ENCODE measurements around the gene SPART.
"Not testable (repeated sequence)": the region's sequence is repeated elsewhere in the genome, so short reads cannot be mapped to it uniquely, and the experiment has no call there.

Gene SPART

GRCh38 chr13:36354842-36355623, 8.8 kb upstream of the SPART start:
- no peak for DNase-seq

GRCh38 chr13:36353001-36353400, 6.8 kb upstream of the SPART start:
- no peak for DNase-seq

GRCh38 chr13:36352350-36352749, 6.2 kb upstream of the SPART start:
- DNase-seq, result no peak

GRCh38 chr13:36347531-36348210, 1.5 kb upstream of the SPART start:
- no peak for DNase-seq

- peak; percentile 59 for DNase-seq
These were observed 564 bp downstream of the SPART start for GRCh38 chr13:36345438-36346221.

- no peak for DNase-seq
These were observed 1.2 kb downstream of the SPART start for GRCh38 chr13:36344886-36345437.

- no peak for DNase-seq
These were observed 2.0 kb downstream of the SPART start for GRCh38 chr13:36344173-36344572.

GRCh38 chr13:36343766-36344165, 2.4 kb downstream of the SPART start:
- DNase-seq, result no peak

- DNase-seq, result no peak
These were observed 3.5 kb downstream of the SPART start for GRCh38 chr13:36342715-36343114.

GRCh38 chr13:36341718-36342117, 4.5 kb downstream of the SPART start:
- DNase-seq, result no peak

- no peak for DNase-seq
These were observed 6.5 kb downstream of the SPART start for GRCh38 chr13:36339600-36340155.

GRCh38 chr13:36337938-36338641, 8.1 kb downstream of the SPART start:
- DNase-seq, result no peak

- DNase-seq, result no peak
These were observed 13.2 kb downstream of the SPART start for GRCh38 chr13:36332986-36333385.

- not testable (repeated sequence) for DNase-seq
These were observed 13.9 kb downstream of the SPART start for GRCh38 chr13:36332255-36332654.

- DNase-seq, result no peak
These were observed 14.9 kb downstream of the SPART start for GRCh38 chr13:36331280-36331679.

- DNase-seq, result no peak
These were observed 16.8 kb downstream of the SPART start for GRCh38 chr13:36329361-36329760.

GRCh38 chr13:36328821-36329220, 17.4 kb downstream of the SPART start:
- DNase-seq, result no peak

- DNase-seq, result no peak
These were observed 20.3 kb downstream of the SPART start for GRCh38 chr13:36325912-36326311.

GRCh38 chr13:36324881-36325280, 21.3 kb downstream of the SPART start:
- DNase-seq, result not testable (repeated sequence)

GRCh38 chr13:36323951-36324566, 22.1 kb downstream of the SPART start:
- DNase-seq, result no peak

- DNase-seq, result no peak
These were observed 22.8 kb downstream of the SPART start for GRCh38 chr13:36323408-36323807.

- DNase-seq, result not testable (repeated sequence)
These were observed 26.4 kb downstream of the SPART start for GRCh38 chr13:36319793-36320192.

Measured in NCI-H146 (cell line).